Activated T-cell treated with anti-CD3 and anti-CD28 coated beads for 1 hour (primary cell): ENCODE data around the gene DGCR8.
"Not testable (repeated sequence)": the region's sequence is repeated elsewhere in the genome, so short reads cannot be mapped to it uniquely, and the experiment has no call there.

Experiments used
- DNase-seq: peaks from one replicate; pipeline ENCODE4 v3.0.0-alpha.2; 2020; ENCODE audit warnings: low read depth

DGCR8 gene

DNA sequence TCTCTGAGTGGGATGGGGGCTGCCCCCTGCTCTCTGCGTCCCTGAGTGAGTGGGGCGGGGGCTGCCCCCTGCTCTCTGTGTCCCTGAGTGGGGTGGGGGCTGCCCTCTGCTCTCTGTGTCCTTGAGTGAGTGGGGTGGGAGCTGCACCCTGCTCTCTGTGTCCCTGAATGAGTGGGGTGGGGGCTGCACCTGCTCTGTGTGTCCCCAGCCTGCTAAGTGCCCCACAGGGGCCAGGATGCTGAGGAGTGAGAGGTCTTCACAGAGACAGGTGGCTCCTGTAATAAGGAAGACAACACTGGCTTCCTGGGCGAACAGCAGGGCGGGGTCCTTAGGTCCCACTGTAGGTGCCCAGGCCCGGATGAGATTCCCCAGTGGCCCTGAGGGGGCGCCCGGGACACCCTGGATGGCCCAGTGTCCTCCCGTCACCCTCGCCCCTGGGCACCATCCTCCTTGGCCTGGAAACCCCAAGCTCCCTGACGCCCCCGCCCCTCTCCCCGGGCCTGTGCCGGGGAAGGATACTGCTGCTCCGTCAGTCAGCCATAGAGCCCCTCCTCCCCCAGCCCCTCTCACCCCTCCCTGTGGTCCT lies 74.7 kb downstream of the DGCR8 start:
- no peak for DNase-seq

DNA sequence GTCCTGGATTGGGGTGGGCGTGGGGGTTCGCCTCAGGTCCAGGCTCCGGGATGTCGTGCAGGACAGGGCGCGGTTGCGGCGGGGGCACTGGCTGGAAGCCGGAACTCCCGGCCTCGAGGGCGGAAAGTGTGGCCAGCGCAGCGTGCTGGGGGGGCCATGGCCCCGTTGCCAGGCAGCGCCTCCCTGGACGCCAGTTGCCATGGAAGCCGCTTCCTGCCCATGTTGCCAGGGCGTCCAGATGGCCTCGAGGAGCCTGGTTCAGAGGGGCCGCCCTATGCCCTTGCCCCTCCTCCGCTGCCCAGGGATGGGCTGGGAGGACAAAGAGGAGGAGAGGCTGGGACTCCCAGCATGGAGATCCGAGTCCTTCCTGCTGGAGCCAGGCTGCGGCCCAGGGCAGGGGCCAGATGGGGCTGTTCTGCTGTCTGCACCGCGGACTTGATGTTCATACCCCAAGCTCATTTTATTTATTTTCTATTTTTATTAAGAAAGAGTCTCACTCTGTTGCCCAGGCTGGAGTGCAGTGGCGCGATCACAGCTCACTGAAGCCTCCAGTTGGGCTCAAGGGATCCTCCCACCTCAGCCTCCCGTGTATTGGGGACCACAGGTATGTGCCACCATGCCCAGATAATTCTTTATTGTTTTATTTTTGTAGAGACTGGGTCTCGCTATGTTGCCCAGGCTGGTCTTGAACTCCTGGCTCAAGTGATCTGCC lies 75.4 kb downstream of the DGCR8 start:
- DNase-seq = no peak

DNA sequence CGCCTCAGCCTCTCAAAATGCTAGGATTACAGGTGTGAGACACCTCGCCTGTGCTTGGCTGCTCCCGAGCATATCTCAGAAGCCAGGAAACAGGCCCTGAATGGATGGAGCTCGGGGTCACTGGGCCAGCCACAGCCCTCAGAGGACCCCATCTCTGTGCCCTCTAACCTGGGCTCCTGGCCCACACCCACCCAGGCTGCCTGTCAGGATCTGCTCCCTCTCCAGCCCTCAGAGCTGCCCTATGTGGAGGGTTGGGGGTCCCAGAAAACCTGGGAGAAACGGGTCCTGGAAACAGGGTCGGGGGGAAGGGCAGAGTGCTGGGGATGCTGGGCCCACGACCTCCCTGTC lies 76.0 kb downstream of the DGCR8 start:
- DNase-seq = no peak

DNA sequence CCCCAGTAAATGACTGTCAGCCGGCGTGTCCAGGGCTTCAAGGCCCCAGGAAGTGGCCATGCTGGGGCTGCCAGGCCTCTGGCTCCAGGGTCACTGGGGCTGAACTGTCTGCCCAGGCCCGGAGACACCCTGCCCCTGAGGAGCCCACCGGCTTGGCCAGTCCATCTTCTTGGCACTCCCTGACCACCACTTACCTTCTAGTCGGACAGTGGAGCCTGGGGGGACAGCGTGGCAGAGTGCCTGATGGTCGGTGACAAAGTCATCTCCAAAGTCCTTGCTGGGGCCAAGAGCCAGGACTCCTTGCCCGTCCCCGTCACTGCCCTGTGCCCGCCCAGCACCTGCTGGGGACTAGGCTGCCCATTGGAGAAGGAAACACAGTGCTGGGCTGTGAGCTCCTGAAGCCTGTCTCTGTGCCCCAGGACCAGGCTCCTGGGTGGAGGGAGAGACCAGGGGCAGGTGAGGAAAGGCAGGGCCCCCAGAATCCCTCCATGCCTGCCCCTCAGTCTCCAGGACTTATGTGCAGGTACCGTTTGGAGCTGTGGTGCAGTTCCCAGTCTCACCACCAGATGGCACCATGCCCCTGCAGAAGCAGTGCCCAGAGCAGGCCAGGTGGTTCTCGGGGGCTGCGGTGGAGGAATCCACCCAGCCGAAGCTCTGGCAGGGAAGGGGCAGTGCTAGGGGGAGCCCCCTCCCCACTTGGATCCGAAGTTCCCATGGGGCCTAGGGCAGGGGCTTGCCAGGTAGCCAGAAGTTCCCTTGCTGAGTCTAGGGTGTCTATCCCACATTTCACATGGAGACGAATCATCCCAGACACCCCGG lies 76.8 kb downstream of the DGCR8 start:
- DNase-seq = peak; percentile 90

DNA sequence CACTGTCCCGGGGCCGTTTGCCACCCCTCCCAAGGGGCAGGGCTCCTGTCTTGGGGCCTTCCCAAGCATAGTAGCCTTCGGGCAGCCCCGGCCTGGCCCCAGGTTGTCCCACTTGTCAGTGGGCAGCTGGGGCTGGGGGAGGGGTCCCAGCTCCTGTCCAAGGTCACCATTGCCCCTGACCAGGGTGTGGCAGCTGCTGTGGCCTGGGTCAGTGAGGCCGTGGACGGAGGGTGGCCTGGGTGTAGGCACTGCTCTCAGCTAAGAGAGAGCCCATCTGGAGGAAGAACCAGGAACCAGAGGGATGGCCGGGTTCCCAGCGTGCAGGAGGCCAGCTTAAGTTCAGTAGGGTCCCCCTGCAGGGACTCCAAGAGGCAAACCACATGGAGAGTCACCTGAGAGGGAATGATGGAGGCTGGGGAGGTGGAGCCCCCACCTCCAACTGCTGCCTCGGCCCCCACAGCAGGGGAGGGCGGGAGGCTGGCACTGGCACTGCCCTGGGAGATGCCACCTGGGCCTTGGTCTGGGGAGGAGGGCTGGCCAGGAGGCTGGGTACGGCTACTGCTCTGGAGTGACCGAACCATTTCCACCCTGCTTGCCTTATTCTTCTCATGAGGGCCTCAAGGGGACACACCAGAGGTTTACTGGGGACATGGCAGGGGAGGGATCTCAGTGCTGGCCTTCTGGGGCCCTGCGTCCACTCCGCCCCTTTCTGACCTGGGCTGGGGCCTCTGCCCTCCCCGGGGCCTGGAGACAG lies 77.6 kb downstream of the DGCR8 start:
- DNase-seq = no peak

DNA sequence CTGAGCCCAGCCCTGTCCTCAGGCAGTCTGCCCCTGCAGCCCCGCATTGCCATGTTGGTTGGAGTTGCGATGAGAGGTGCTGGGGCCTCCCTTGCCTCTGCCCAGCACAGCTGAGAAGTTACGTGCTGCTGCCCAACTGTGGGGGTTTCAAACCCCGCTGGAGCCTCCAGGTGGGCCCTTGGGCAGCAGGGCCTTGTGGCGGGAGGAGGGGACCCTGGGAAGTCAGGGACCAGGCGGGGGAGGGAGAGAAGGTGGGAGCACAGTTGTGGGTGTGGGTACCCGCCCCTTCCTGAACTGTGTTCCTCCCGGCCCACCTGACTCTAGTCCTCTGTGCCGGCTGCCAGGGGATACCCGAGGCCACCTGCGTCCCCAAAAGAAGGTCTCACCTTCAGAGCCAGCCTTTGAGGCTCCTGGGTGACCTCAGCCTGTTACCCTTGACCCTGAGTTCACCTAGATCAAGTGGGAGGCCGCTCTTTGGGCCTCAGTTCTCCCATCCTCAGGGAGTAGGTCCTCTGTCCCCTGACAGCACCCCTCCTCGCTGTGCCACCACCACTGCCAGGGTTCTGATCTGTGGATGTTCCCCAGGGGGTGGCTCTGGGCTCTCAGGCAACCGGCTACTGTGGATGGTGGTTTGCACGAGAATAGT lies 78.5 kb downstream of the DGCR8 start:
- DNase-seq = no peak

DNA sequence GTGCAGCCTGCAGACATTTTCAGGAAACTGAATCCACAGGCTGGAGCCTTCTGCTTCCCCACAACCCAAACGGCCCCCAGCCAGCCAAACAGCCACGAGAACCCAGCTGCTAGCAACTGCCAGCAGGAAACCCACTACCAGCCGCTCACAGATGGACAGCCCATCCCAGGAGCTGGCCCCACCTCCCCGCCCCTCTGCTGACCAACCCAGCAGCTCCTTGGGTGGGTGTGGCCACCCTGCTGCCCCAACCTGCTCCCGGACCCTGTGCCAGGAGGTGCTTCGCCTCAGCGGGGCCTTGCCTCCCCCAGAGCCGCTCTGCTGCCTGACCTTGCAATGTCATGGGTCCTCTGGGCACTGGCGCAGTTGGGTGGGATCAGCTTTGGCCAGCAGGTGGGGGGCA lies 79.0 kb downstream of the DGCR8 start:
- DNase-seq = no peak

DNA sequence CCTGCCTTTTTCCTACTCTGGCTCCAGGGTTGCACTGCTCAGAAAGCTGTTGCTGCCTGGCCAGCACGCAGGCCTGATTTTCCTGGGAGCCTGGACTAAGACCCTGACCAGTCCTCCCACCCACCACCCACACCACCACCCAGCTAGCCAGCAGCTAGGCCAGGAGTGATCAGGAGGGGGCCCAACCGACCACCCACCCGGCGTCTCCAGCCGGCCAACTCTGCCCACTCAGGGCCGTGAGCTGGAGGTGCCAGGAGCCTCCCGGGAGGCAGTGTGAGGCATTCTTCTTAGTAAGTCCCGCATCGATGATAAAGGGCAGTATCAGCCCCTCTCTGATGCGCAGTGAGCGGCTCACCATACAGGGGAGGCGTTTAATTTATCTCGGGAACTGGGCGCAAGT lies 79.5 kb downstream of the DGCR8 start:
- DNase-seq = not testable (repeated sequence)

DNA sequence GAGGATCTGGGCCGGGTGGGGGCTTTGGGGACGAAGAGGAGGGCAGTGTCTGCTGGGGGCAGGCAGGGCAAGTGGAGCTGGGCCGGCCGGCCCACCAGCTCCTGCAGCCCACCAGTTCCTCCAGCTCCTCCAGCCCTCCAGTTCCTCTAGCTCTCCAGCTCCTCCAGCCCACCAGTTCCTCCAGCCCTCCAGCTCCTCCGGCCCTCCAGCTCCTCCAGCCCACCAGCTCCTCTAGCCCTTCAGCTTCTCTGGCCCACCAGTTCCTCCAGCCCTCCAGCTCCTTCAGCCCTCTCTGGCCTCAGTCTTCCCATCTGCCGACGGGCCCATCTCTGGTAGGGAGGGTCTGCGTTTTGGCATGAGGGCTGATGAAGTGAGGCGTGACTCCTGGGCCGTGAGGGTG lies 80.0 kb downstream of the DGCR8 start:
- DNase-seq = no peak
